GM18861 (cell line): ENCODE results near the gene PCDH18.
"Not testable (repeated sequence)": the region's sequence is repeated elsewhere in the genome, so short reads cannot be mapped to it uniquely, and the experiment has no call there.

Experiments used
- ATAC-seq: cut with Tn5 transposase; IDR thresholded peaks from one replicate; pipeline ENCODE4 v1.9.1; 2021; ENCODE audit not compliant: unreplicated experiment

Gene PCDH18, protein sequence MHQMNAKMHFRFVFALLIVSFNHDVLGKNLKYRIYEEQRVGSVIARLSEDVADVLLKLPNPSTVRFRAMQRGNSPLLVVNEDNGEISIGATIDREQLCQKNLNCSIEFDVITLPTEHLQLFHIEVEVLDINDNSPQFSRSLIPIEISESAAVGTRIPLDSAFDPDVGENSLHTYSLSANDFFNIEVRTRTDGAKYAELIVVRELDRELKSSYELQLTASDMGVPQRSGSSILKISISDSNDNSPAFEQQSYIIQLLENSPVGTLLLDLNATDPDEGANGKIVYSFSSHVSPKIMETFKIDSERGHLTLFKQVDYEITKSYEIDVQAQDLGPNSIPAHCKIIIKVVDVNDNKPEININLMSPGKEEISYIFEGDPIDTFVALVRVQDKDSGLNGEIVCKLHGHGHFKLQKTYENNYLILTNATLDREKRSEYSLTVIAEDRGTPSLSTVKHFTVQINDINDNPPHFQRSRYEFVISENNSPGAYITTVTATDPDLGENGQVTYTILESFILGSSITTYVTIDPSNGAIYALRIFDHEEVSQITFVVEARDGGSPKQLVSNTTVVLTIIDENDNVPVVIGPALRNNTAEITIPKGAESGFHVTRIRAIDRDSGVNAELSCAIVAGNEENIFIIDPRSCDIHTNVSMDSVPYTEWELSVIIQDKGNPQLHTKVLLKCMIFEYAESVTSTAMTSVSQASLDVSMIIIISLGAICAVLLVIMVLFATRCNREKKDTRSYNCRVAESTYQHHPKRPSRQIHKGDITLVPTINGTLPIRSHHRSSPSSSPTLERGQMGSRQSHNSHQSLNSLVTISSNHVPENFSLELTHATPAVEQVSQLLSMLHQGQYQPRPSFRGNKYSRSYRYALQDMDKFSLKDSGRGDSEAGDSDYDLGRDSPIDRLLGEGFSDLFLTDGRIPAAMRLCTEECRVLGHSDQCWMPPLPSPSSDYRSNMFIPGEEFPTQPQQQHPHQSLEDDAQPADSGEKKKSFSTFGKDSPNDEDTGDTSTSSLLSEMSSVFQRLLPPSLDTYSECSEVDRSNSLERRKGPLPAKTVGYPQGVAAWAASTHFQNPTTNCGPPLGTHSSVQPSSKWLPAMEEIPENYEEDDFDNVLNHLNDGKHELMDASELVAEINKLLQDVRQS

DNA sequence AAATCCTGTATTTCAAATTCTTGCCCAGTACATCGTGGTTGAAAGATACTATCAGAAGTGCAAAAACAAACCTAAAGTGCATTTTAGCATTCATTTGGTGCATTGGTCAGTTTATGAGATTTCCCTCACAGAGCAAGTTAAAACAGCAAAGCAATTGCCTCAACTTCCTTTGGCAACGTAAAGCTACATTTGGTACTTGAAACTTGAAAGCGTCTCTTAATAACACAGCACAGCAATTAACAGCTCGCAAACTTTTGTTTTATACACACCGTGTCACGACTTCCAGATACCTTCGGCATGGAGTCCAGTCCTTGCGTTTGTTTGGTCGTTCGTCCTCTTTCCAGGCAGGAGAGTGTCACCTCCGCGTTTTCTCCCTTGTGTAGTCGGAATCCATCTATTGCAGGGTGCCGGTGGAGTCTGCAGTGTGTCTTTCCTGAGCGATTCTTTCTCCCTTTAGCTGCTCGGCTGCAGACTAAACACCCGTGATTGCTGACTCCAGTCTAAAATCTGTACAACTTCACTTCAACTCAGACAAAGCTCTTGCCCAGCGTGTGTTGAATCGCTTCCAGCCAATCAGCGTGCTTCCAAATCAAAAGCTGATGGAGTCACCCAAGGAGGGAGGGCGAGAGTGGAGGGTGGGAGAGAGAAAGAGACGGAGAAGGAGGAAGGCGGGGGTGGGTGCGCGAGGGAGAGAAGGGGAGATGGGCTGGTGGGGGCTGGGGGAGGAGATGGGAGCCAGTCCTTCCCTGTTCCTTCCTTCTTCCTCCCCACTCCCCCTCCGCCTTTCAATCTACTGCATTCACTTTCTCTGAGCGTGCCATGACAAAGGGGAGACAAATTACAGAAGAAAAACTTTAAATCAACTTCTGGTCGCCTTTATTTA is at the start of gene PCDH18:
TSS of gene PCDH18 (minus strand) at position 509 of the 883 bp plus-strand sequence. CDS start at position 103, 406 bp downstream.
- no peak for ATAC-seq

DNA sequence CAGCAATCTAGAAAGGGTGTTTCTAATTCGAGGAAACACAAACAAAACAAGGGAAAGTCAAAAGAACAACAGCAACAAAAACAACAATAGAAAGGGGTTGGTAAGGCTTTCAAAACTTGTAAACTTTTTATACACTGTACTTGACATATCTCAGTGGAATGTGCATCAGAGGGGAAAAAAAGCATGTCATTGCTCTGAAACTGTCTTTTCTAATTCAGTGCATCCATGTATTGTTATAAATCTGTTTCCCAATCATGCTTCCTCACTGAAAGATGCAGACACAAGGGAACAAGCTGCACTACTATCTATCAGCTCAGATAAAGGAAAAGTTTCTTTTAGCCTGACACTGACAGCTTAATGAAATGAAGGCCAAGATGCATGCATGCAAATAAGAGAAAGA is 44.2 kb upstream of the PCDH18 start:
- no peak for ATAC-seq

DNA sequence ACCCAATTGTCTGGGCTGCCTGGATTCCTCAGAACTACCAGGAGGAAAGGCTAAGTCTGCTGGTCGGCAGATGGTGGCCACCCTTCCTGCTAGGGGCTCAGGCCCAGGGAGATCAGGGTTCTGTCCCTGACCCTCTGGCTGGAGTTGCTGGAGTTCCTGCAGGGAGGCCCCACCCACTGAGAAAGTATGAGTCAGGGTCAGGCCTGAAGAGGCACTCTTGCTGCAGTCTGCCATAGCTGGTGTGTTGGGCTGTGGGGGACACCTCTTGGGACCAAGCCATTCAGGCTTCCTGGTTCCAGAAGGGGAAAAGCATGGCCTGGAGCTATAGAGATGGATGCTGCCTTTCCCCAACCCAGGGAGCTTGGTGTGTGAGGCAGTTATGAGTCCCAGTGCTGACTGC is 40.4 kb upstream of the PCDH18 start:
- ATAC-seq: no peak

DNA sequence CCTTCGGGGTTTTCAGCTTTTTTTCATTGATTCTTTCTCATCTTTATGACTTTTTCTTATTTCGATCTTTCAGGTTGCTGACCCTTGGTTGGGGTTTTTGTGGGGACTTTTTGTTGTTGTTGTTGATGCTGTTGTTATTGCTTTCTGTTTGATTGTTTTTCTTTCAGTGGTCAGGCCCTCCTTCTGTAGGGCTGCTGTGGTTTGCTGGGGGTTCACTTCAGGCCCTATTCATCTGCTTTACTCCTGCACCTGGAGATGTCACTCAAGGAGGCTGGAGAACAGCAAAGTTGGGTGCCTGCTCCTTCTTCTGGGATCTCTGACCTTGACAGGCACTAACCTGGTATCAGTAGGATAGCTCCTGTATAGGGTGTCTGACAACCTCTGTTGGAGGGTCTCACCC is 39.9 kb upstream of the PCDH18 start:
- ATAC-seq: no peak

DNA sequence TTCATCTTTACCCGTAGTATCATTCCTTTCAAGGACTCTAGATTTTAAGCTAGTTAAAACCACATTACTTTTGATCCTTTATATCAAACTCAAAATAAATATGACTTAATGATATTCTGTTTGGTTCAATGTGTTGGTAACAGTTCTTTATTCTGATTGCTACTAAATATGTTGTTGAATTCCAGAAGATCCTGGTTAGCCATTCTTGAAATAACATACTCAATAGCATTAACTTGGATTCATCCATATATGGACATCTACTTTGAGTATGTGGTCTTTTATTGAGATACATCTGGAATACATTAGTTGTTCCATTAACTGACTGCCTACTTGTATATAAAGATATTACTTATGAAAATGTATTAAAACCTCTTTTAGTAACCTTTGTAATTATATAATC is 27.5 kb upstream of the PCDH18 start:
- no peak for ATAC-seq

DNA sequence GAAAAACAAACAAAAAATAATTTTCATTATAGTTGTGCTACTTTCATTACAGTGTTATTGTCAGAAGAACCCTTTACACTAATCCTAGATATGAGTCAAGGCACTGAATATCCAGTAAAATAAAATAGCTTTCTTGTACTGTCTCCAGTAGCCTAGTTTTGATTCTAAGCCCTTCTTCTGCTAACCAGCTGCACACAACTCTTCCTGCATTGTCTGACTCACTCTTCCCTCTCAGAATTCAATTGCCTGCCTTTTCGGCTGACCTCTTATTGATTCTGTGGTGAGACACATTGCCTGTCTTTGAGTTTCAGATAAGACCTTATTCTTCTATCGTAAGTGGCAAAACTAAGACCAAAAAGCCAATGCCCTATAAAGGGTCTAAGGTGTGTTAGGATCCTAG is 26.7 kb upstream of the PCDH18 start:
- ATAC-seq: no peak

DNA sequence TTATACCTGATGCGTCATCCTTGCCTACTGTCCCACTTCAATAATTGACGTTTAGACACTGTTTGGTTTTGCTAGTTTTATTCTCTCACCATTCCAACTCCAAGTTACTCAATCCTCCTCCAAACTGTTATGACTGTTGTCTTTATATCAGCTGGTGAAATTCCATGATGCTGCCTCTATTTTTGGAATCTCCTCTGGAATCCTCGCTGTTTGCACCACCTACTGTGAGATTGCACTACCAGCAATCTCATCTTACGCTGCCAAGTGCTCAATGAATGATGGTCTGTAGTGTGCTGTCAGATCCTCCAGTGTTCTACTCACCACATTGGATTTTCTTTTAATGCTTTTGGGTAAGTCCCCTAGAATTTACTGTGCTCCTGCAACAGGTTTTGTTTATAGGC is 13.2 kb upstream of the PCDH18 start:
- no peak for ATAC-seq

DNA sequence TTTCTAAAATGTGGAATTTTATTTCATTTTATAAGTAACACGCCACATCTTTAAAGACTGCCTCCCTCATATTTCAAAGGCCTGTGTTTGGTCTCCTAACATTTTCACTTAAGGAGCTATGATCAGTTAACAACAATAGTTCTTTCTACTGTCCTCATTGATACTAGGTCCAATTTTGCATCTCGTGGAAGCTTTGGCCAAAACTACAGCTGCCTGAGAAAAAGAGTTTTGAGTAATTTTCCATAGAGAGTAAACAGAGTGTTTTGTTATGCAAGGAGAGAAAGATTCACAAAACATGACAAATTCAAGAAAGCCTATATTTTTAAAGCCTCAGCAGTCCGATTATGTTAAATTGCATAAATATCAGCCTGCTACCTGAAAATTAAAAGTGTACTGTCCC is 11.4 kb upstream of the PCDH18 start:
- no peak for ATAC-seq

DNA sequence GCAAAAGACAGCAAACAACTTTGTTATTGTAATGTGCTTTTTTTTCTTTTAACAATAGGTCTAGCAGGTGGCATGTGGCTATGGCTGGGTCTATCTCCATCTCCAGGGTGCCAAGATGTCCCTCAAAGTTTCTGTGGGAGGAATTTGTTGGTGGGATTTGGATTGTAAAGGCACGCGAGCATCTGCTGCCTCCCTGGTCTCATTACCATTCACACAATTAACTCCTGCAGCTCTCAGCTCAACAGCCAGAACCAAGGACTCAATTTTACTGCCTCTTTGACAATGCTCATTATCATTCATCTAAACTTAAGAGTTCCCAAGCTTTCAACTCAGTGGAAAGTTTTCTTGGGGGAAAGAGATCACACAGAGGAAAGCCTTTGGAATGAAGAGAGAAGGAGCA is 10.9 kb upstream of the PCDH18 start:
- no peak for ATAC-seq

DNA sequence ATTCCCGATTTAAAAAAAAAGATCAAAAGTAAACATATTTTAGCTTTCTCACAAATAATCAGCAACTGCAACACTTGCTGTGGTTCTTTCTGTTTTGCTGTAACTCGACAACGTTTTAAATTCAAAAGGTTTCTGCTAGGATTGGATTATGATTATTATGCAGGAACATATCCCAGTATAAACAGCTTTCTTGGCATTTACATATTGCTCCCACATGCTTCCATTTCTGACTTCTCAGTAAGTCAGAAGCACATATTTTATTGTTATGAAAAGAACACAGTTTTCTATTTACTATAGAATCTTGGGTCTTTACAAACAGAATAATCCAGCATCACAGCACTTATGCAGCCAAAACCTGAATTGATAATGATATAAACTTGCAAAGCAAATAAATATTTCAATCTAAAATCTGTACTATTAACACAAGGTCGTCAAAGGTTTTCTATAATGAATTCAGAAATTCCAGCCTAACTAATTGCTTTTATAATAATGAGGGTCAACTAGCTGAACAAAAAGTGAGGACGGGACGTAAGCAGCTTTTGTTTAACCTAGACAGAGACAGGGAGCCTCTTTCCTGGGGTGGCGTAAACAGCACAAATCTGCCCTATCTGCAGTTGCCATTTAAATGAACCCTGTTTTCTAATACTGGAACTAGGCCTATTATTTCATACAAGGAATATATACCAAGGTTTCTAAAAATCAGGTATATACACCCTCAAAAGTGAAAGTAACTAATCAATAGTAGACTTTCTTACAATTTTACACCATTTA is 9.8 kb upstream of the PCDH18 start:
- no peak for ATAC-seq

DNA sequence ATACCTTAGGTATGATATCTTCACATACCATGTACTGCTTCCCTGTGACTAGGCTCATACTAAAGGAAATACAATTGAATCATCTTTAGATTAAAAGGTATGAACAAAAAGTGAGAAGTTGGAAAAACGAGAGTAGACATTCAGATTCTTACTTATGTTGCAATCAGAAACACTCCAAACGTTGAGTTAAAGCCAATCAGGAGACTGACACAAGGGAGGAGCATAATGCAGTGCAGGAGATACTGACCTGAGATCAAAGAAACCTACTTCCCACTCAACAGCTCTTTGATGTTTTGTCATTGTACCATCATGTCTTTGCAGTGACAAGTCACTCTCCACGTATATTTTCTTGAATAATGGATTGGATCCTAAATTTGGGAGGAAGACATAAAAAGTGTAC is 8.9 kb upstream of the PCDH18 start:
- no peak for ATAC-seq

DNA sequence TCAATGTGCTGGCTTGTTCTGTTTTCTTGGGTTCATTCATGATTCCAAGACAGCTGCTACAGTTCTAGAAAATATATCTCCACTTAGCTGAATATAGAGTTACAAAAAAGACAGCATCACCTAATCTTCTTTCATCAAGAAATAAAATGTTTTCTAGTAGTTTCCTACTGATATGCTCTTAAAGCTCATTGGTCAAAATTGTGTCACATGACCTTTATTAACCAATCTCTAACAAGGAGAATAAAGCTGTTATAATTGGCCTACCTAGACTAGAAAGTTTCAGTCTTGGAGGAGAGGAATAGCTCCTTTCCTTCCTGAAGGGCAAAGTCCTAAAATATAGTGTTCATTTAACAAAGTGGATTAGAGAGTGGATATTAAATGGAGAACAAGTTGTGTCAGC is 8.1 kb upstream of the PCDH18 start:
- ATAC-seq: no peak

DNA sequence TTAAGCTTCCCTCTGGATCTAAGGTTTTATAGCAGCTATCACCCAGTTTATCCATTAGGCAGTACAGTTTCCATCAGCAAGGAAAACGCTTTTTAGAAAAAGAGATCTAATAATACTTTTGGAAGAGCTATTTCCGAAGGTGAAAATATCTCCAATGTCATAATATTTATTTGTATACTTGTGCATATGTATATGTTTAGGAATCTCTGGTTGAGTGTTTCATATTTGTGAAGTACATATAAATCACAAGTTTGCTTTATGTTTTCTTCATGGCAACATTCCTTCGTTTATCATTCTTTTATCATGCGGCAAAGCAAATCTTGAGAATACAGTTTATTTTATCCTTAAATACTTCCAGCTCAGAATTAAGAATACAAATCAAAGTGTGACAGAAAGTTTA is 6.2 kb upstream of the PCDH18 start:
- ATAC-seq: no peak

DNA sequence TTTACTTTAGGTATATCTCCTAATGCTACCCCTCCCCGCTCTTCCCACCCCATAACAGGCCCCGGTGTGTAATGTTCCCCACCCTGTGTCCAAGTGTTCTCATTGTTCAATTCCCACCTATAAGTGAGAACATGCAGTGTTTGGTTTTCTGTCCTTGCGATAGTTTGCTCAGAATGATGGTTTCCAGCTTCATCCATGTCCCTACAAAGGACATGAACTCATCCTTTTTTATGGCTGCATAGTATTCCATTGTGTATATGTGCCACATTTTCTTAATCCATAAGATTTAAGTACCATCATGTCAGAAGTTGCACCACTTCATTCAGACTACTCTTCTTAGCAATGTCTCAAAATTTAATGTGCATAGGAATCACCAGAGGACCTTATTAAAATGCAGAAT is 5.5 kb upstream of the PCDH18 start:
- ATAC-seq: not testable (repeated sequence)

DNA sequence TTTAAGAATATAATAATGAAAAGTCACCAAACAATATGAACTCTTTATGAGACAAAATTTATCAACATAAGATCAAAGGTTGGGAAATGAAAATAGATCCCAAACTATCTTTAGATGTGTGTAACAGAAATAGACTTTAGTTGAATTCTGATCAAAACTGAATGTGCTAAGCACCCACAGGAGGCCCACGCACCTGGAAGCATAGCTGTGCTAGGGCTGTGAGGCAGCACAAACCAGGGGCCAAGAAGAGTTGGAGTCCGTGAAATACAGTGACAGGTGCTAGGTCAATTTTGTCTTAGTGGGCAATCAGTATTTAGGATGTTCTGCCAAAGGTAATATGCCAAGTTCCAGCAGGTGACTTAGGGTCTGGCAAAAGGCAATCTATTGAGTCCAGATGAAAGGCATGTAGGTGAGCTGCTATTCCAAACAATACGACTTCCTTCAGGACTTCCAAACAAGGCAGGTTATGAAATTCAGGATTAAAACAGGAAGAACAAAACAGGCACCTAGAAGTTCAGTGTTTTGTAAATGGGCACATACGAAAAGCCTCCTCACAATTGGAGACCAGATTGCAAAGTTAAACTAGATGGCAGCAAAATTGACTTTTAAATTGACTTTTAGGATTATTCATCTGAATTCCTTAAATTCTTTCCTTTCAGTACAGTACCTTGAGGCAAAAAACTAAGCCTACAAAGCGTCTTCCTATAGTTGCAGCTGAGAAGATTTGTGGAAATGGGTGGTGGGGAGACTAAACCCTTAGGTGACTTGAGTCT is 4.7 kb upstream of the PCDH18 start:
- no peak for ATAC-seq

DNA sequence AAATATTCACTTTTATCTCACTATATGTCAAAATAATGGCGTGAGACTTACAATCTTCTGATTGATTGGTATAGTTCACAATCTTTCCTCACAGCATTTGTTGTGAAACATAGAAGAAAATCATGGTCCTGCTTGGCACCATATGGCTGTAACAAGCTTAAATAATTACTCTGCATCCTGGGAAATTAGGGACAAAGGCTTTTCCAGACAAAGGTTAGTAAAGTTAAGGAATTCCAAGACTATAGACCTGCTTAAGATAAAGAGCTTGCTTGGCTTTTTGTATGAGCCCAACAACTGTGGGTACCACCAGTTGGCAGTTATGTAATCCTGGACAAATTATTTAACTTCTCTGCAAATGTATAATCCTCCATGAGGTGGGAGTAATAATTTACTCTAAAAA is 3.4 kb upstream of the PCDH18 start:
- no peak for ATAC-seq

DNA sequence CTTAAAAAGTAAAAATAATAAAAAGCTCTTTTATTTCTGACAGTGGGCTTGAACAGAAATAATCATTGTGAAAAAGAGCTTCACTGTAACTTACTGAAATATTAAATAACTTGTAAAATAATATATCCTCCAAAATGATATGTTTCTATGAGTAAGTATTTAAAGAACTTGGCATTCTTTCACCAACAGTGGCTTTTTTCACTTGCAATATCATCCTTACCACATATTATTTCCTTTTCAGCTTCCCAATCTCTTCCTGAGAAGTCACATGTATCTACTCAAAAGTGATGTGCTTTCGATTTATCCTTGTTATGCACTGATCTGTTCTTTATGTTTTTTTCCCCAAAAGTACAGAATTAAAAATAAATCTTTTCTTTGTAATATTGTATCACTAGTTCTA is 2.2 kb upstream of the PCDH18 start:
- no peak for ATAC-seq

DNA sequence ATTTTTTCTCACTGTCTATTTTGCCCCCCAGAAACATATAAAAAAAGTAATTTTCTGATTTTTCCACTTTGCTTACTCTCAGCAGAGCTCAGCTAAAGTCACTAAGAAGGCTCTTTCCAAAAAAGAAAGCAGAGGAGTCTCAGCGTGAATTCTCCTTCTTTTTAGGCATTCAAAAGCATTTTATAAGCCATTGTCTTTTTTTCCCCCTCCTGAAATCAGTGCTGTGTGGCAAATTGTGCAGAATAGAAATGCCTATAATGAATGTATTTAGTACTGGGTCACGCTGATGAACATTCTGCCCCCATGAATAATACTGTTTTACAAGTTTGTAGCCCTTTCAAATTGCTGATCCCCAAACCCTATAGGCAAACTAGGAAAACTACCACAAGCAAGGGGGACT is 1.6 kb upstream of the PCDH18 start:
- no peak for ATAC-seq

DNA sequence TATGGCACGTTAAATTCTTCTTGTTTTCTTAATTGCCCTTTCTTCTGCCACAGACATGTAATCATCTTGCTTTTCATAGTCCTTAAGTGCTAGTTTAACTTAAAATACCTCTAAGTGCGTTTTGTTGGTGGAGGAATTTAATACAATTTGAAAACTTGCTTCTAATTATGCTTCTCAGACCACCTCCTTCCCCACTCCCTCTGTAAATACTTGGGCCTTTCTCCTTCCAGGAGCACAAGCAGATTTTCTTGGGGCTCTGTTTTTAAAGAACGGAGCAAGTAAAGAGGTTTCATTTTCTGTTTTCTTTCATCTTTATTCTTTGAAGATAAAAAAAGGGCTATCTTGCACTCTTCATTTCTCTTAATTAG is 559 bp upstream of the PCDH18 start:
- ATAC-seq: no peak
